ENCODE data around the gene C16orf90. TPM values are rescaled to one million over a fixed set of nuclear protein-coding genes. Genes with fewer than 3 reads are reported as not detected.
"Not testable (repeated sequence)": the region's sequence is repeated elsewhere in the genome, so short reads cannot be mapped to it uniquely, and the experiment has no call there.

C16orf90 gene
- polyA plus RNA-seq, 1 experiment = not detected

DNA sequence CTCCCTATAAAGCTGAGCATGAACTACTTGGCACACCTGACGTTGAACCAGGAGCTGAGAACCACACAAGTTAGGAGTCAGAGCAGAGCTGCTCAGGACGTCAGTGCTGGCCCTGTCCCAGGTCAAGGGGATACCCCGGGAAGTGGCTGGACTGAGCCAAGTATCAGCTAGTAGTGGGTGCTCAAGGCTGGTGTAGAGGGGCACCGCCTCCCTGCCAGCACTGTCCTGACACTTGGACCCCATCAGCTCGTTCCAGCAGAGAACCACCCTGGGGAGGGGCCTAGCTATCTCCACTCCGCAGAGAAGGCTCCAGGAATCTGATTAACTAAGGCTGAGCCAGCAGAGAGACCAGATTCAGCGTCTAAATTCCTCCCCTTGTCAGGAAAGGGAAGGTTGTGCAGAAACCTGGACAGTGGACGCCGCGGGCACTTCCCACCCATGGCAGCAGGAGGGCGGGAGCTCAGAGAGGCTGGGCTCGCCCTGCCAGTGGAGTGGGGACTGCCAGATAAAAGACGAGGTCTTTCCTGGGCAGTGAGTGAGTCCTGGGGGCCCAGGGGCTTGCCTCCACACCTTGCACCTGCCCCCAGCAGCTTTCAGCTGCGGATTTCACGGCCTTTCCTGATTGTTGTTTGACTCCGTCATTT, 21.0 kb downstream of the C16orf90 start:
- DNase-seq (ENCODE audit: low read depth) = no peak
- CTCF ChIA-PET = no interaction called here
- Histone ChIP-seq H3K27me3 (ENCODE audit: control insufficient read depth, insufficient read depth, low read length) (no peaks in the 10 kb centered on the region), H3K36me3 (ENCODE audit: control insufficient read depth, insufficient read depth, low read length) (peaks cover 5% of the 10 kb centered on the region), H3K4me3 (ENCODE audit: low read depth, low read length) (no peak overlapping the region)
- POLR2A ChIA-PET = no interaction called here
- TF ChIP-seq, protein P1, sequence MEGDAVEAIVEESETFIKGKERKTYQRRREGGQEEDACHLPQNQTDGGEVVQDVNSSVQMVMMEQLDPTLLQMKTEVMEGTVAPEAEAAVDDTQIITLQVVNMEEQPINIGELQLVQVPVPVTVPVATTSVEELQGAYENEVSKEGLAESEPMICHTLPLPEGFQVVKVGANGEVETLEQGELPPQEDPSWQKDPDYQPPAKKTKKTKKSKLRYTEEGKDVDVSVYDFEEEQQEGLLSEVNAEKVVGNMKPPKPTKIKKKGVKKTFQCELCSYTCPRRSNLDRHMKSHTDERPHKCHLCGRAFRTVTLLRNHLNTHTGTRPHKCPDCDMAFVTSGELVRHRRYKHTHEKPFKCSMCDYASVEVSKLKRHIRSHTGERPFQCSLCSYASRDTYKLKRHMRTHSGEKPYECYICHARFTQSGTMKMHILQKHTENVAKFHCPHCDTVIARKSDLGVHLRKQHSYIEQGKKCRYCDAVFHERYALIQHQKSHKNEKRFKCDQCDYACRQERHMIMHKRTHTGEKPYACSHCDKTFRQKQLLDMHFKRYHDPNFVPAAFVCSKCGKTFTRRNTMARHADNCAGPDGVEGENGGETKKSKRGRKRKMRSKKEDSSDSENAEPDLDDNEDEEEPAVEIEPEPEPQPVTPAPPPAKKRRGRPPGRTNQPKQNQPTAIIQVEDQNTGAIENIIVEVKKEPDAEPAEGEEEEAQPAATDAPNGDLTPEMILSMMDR (IDR thresholded peaks at IDR 0.05; ENCODE audit: insufficient read depth, low read depth, low read length) = no peak

DNA sequence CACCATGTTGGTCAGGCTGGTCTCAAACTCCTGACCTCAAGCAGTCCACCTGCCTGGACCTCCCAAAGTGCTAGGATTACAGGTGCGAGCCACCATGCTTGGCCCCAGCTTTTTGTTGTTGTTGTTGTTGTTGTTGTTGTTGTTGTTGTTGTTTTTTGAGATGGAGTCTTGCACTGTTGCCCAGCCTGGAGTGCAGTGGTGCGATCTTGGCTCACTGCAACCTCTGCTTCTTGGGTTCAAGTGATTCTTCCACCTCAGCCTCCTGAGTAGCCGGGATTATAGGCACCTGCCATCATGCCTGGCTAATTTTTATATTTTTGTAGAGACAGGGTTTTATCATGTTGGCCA, 21.7 kb downstream of the C16orf90 start:
- H3K27me3 ChIP-seq (ENCODE audit: control insufficient read depth, insufficient read depth, low read length); DNase-seq (ENCODE audit: low read depth); CTCF ChIA-PET; H3K4me3 ChIP-seq (ENCODE audit: low read depth, low read length); POLR2A ChIA-PET; H3K36me3 ChIP-seq (ENCODE audit: control insufficient read depth, insufficient read depth, low read length): not testable (repeated sequence)

DNA sequence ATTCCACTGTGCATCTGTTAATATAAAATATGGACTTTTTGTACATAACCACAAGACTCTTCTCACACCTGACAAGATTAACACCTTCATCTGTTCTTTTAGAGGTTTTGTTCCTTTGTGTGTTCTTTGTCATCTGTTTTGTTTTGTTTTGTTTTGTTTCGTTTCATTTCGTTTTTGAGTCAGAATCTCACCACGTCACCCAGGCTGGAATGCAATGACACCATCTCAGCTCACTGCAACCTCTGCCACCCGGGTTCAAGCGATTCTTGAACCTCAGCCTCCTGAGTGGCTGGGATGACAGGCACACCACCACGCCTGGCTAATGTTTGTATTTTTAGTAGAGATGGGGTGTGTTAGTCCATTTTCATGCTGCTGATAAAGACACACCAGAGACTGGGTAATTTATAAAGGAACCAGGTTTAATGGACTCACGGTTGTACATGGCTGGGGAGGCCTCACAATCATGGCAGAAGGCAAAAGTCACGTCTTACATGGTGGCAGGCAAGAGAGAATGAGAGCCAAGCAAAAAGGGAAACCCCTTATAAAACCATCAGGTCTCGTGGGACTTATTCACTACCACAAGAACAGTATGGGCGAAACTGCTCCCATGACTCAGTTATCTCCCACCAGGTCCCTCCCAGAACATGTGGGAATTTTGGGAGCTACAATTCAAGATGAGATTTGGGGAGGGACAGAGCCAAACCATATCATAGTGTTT, 22.3 kb downstream of the C16orf90 start:
- TF ChIP-seq, protein P1 (IDR thresholded peaks at IDR 0.05; ENCODE audit: insufficient read depth, low read depth, low read length) = no peak
- DNase-seq (ENCODE audit: low read depth) = no peak
- H3K27me3 ChIP-seq (ENCODE audit: control insufficient read depth, insufficient read depth, low read length) = no peaks in the 10 kb centered on the region
- POLR2A ChIA-PET = no interaction called here
- peaks cover 3% of the 10 kb centered on the region for H3K36me3 ChIP-seq (ENCODE audit: control insufficient read depth, insufficient read depth, low read length)
- CTCF ChIA-PET = interaction anchor here (1.4 kb wide), 1 partner anchor 14 kb away, joined by 3 read pairs; no protein-coding TSS in a partner anchor
- no peak overlapping the region for H3K4me3 ChIP-seq (ENCODE audit: low read depth, low read length)

DNA sequence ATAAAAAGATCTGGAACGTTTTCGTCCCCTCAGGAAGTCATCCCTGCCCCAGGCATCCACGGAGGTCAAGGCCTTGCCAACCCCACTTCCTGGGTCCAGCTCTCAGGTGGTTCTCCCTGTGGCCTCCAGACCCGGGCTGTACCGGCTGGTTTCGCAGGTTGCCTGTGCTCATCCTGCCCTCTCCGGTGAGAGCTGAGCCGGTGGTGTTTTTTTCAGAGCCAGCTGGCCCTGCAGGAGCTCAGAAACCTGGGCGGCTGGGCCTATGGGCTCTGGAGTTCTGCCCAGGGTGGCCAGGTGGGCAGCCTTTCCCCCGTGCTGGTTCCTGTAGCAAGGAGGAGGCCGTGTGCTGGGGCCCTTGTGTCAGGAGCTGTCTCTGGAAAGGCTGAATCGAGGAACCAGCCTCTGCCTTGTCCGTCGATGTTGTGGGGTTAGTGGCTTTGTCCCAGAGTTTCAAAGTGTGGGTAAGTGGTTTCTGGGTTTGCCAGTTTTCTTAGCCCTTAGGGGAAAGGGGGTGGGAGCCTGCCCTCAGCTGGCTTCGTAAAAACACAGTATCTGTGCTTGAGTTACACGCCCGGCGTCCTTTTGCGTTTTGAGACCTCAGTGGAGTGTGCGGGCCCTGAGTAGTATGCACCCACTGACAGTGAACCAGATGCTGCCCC, 23.6 kb downstream of the C16orf90 start:
- ChIA-PET CTCF (interaction anchor here (1.4 kb wide), 1 partner anchor 15 kb away, joined by 3 read pairs; no protein-coding TSS in a partner anchor), POLR2A (no interaction called here)
- Histone ChIP-seq H3K36me3 (ENCODE audit: control insufficient read depth, insufficient read depth, low read length) (peaks cover 5% of the 10 kb centered on the region), H3K27me3 (ENCODE audit: control insufficient read depth, insufficient read depth, low read length) (no peaks in the 10 kb centered on the region), H3K4me3 (ENCODE audit: low read depth, low read length) (no peak overlapping the region)
- TF ChIP-seq, protein P1 (IDR thresholded peaks at IDR 0.05; ENCODE audit: insufficient read depth, low read depth, low read length) = no peak
- DNase-seq (ENCODE audit: low read depth) = no peak

DNA sequence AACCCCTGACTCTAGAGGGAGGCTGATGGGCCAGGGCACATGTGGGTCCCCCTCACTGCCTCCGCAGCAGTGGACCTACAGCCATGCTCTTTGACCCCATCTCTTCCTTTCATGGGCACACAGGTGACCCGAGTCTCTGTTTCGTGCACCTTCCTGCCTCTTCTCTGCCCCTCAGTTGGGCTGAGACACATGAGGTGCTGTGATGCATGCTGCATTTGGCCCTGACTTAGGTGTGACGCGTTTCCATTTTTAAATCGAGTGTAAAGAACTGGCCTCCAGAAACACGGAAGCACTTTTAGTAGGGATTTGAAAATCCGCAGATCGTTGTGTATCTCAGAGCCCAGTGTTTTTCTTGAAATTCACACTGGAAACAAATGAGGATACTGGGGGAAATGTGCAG, 24.6 kb downstream of the C16orf90 start:
- TF ChIP-seq, protein P1 (IDR thresholded peaks at IDR 0.05; ENCODE audit: insufficient read depth, low read depth, low read length) = no peak
- CTCF ChIA-PET = interaction anchor here (1.3 kb wide), 1 partner anchor 204 kb away, joined by 3 read pairs; no protein-coding TSS in a partner anchor
- Histone ChIP-seq H3K36me3 (ENCODE audit: control insufficient read depth, insufficient read depth, low read length) (peaks cover 9% of the 10 kb centered on the region), H3K27me3 (ENCODE audit: control insufficient read depth, insufficient read depth, low read length) (no peaks in the 10 kb centered on the region), H3K4me3 (ENCODE audit: low read depth, low read length) (no peak overlapping the region)
- POLR2A ChIA-PET = no interaction called here
- no peak for DNase-seq (ENCODE audit: low read depth)

Data from BJ (cell line).